OCI-LY7 (cell line): Measurements from ENCODE around the gene GLI3. TPM values are rescaled to one million over a fixed set of nuclear protein-coding genes. Genes with fewer than 3 reads are reported as not detected.

ENCODE experiments used
- BruUV-seq: library from RNA; stranded (reverse); fragments of 400-500 nt; replicated peaks from 2 replicates; lab custom pipeline; 2021; lab: Mats Ljungman, UMichigan
- CTCF ChIA-PET: fragments of 300-600 bp; sonication (Branson Sonifier 250); formaldehyde crosslinking; loops from one replicate; lab custom pipeline; 2022; ENCODE audit warnings: antibody characterized with exemption; ENCODE audit not compliant: unreplicated experiment; lab: Charles Lee
- POLR2A ChIA-PET: fragments of 300-600 bp; sonication (Branson Sonifier 250); formaldehyde crosslinking; loops from one replicate; lab custom pipeline; 2022; ENCODE audit warnings: antibody characterized with exemption; lab: Charles Lee
- DNase-seq: peaks from one replicate; pipeline ENCODE4 v3.0.0-alpha.2; 2015; ENCODE audit warnings: low spot score
- H2AFZ ChIP-seq: fragments of 200-600 bp; sonication (generic), shearing (Covaris generic); 2 replicates; pipeline ENCODE4 v1.6.1; 2014; ENCODE audit warnings: mild to moderate bottlenecking, antibody characterized with exemption, low read length, moderate library complexity
- H3K27ac ChIP-seq: fragments of 200-600 bp; sonication (generic); 2 replicates; pipeline ENCODE4 v1.5.1; 2014; ENCODE audit warnings: mixed run types, low read depth, mild to moderate bottlenecking, moderate library complexity, low read length, inconsistent platforms; ENCODE audit not compliant: poor library complexity, severe bottlenecking
- H3K36me3 ChIP-seq: fragments of 200-600 bp; sonication (generic); 2 replicates; pipeline ENCODE4 v1.6.1; 2014; ENCODE audit warnings: mild to moderate bottlenecking, antibody characterized with exemption, low read length, moderate library complexity, mixed read lengths; ENCODE audit not compliant: insufficient read depth
- H3K4me1 ChIP-seq: fragments of 200-600 bp; sonication (generic); 2 replicates; pipeline ENCODE4 v1.5.1; 2014; ENCODE audit warnings: mild to moderate bottlenecking, low read length; ENCODE audit not compliant: insufficient read depth, poor library complexity, severe bottlenecking
- H3K4me2 ChIP-seq: fragments of 200-600 bp; sonication (generic); 2 replicates; pipeline ENCODE4 v1.6.1; 2014; ENCODE audit warnings: mild to moderate bottlenecking, low read length
- H3K4me3 ChIP-seq: fragments of 200-600 bp; sonication (generic); 2 replicates; pipeline ENCODE4 v1.5.1; 2014; ENCODE audit warnings: mild to moderate bottlenecking, low read depth, low read length; ENCODE audit not compliant: poor library complexity, severe bottlenecking
- H3K79me2 ChIP-seq: fragments of 200-600 bp; sonication (generic); 2 replicates; pipeline ENCODE4 v1.6.1; 2016; ENCODE audit warnings: low read depth, mild to moderate bottlenecking, low read length, moderate library complexity, mixed read lengths; ENCODE audit not compliant: insufficient read depth
- H3K9me2 ChIP-seq: fragments of 200-600 bp; sonication (generic); 2 replicates; pipeline ENCODE4 v1.6.1; 2016; ENCODE audit warnings: mild to moderate bottlenecking, low read length, mixed read lengths; ENCODE audit not compliant: insufficient read depth
- H3K9me3 ChIP-seq: fragments of 200-600 bp; sonication (generic); 2 replicates; pipeline ENCODE4 v1.6.1; 2014; ENCODE audit warnings: mild to moderate bottlenecking, mixed run types, low read length, mixed read lengths
- H4K20me1 ChIP-seq: fragments of 200-600 bp; sonication (generic); 2 replicates; pipeline ENCODE4 v1.6.1; 2014; ENCODE audit warnings: mild to moderate bottlenecking, antibody characterized with exemption, low read length, moderate library complexity, mixed read lengths; ENCODE audit not compliant: insufficient read depth
- CTCF ChIP-seq: fragments of 200-600 bp; sonication (generic); conservative IDR thresholded peaks from 2 replicates; pipeline ENCODE4 v1.5.1; 2014; ENCODE audit warnings: mild to moderate bottlenecking, antibody characterized with exemption, low read length, moderate library complexity, mixed read lengths
- EZH2phosphoT487 ChIP-seq: fragments of 200-600 bp; sonication (generic); IDR thresholded peaks from 2 replicates; pipeline ENCODE4 v1.6.1; 2018; ENCODE audit warnings: low read depth, borderline replicate concordance, mild to moderate bottlenecking, mixed run types, antibody characterized with exemption, low read length, moderate library complexity, mixed read lengths
- intact Hi-C: fragments of 100-400 bp; cut with micrococcal nuclease; formaldehyde crosslinking; loops from one replicate; pipeline ENCODE4 v1.10.0; 2022; ENCODE audit not compliant: unreplicated experiment
- total RNA-seq, 2 experiments: library from RNA; depleted of rRNA in 1 of 2; stranded (reverse); fragments of >200 nt in 1 of 2; shearing (Covaris generic) in 1 of 2; gene quantifications; 2 replicates each; pipeline ENCODE4 v1.2.3, GENCODE V29; 2014 to 2022

GLI3 gene
- total RNA-seq, 2 experiments from 2014 or later: not detected

GRCh38 chr7:42232275-42232674, 4.7 kb downstream of the GLI3 start:
- H3K4me1 ChIP-seq: no peaks in the 10 kb centered on the region
- H2AFZ ChIP-seq: no peak overlapping the region
- H3K9me3 ChIP-seq: no peaks in the 10 kb centered on the region
- no peak overlapping the region for H3K4me3 ChIP-seq
- no peaks in the 10 kb centered on the region for H3K36me3 ChIP-seq
- POLR2A ChIA-PET: interaction anchor here (0.5 to 0.7 kb wide), 4 partner anchors 13 to 1099 kb away, joined by 3 to 5 read pairs (median 4); no protein-coding TSS in a partner anchor
- CTCF ChIA-PET: no interaction called here
- no peaks in the 10 kb centered on the region for H3K79me2 ChIP-seq
- BruUV-seq: no TSS peak
- DNase-seq: no peak
- no peaks in the 10 kb centered on the region for H4K20me1 ChIP-seq
- intact Hi-C loops: no loop called here
- no peak overlapping the region for H3K27ac ChIP-seq
- H3K9me2 ChIP-seq: no peaks in the 10 kb centered on the region
- H3K4me2 ChIP-seq: no peak overlapping the region
- TF ChIP-seq EZH2phosphoT487 (no peak), CTCF (no peak)

- H3K9me3 ChIP-seq: no peaks in the 10 kb centered on the region
- no peaks in the 10 kb centered on the region for H3K9me2 ChIP-seq
- intact Hi-C loops: no loop called here
- no peak overlapping the region for H3K27ac ChIP-seq
- no peak for DNase-seq
- no TSS peak for BruUV-seq
- H3K36me3 ChIP-seq: no peaks in the 10 kb centered on the region
- no peaks in the 10 kb centered on the region for H3K4me1 ChIP-seq
- TF ChIP-seq EZH2phosphoT487 (no peak), CTCF (no peak)
- no peaks in the 10 kb centered on the region for H3K79me2 ChIP-seq
- no peak overlapping the region for H3K4me3 ChIP-seq
- CTCF ChIA-PET: no interaction called here
- H3K4me2 ChIP-seq: no peak overlapping the region
- POLR2A ChIA-PET: no interaction called here
- H4K20me1 ChIP-seq: no peaks in the 10 kb centered on the region
- H2AFZ ChIP-seq: no peak overlapping the region
Measured at GRCh38 chr7:42231043-42231787, 5.8 kb downstream of the GLI3 start.

GRCh38 chr7:42227936-42228591, 8.9 kb downstream of the GLI3 start:
- POLR2A ChIA-PET: no interaction called here
- Histone ChIP-seq H2AFZ (no peak overlapping the region), H3K4me2 (no peak overlapping the region), H4K20me1 (no peaks in the 10 kb centered on the region), H3K9me3 (no peaks in the 10 kb centered on the region), H3K79me2 (no peaks in the 10 kb centered on the region), H3K4me3 (no peak overlapping the region), H3K4me1 (no peaks in the 10 kb centered on the region), H3K27ac (no peak overlapping the region), H3K9me2 (no peaks in the 10 kb centered on the region), H3K36me3 (no peaks in the 10 kb centered on the region)
- CTCF ChIA-PET: no interaction called here
- BruUV-seq: no TSS peak
- intact Hi-C loops: no loop called here
- DNase-seq: no peak
- TF ChIP-seq CTCF: no peak
